A673 (cell line): ENCODE measurements around the gene PLCL1. TPM values are rescaled to one million over a fixed set of nuclear protein-coding genes. Genes with fewer than 3 reads are reported as not detected.

Experiments
- BruUV-seq: library from RNA; stranded (reverse); fragments of 400-500 nt; replicated peaks from 2 replicates; lab custom pipeline; 2021; lab: Mats Ljungman, UMichigan
- CTCF ChIA-PET: fragments of 300-600 bp; sonication (Branson Sonifier 250); formaldehyde crosslinking; loops from one replicate; lab custom pipeline; 2022; ENCODE audit warnings: antibody characterized with exemption; lab: Charles Lee
- POLR2A ChIA-PET: fragments of 300-600 bp; sonication (Branson Sonifier 250); formaldehyde crosslinking; loops from one replicate; lab custom pipeline; 2022; ENCODE audit warnings: antibody characterized with exemption; ENCODE audit not compliant: low non-redundant PET; lab: Charles Lee
- DNase-seq: peaks from one replicate; pipeline ENCODE4 v3.0.0-alpha.2; 2015; ENCODE audit warnings: low spot score
- H3K27ac ChIP-seq: fragments of 200-600 bp; sonication (generic); 2 replicates; pipeline ENCODE4 v1.5.1; 2016; ENCODE audit warnings: mixed run types, low read depth, mild to moderate bottlenecking, mixed read lengths, antibody characterized with exemption, low read length; ENCODE audit not compliant: poor library complexity, severe bottlenecking
- H3K27me3 ChIP-seq: fragments of 200-600 bp; sonication (generic); replicated peaks from 2 replicates; pipeline ENCODE4 v1.6.1; 2017; ENCODE audit warnings: mixed run types, low read depth, mild to moderate bottlenecking, mixed read lengths, antibody characterized with exemption, low read length; ENCODE audit not compliant: insufficient read depth, poor library complexity
- H3K36me3 ChIP-seq: fragments of 200-600 bp; sonication (generic); 2 replicates; pipeline ENCODE4 v1.6.1; 2016; ENCODE audit warnings: mixed run types, mild to moderate bottlenecking, mixed read lengths, antibody characterized with exemption, low read length; ENCODE audit not compliant: insufficient read depth, poor library complexity, severe bottlenecking
- H3K4me1 ChIP-seq: fragments of 200-600 bp; sonication (generic); 2 replicates; pipeline ENCODE4 v1.6.1; 2017; ENCODE audit warnings: mixed run types, mild to moderate bottlenecking, mixed read lengths, antibody characterized with exemption, low read length; ENCODE audit not compliant: insufficient read depth, poor library complexity, severe bottlenecking
- H3K4me3 ChIP-seq: fragments of 200-600 bp; sonication (generic); 2 replicates; pipeline ENCODE4 v1.5.1; 2016; ENCODE audit warnings: low read depth, mixed run types, mild to moderate bottlenecking, mixed read lengths, low read length; ENCODE audit not compliant: poor library complexity, severe bottlenecking
- H3K9me3 ChIP-seq: fragments of 200-600 bp; sonication (generic); 2 replicates; pipeline ENCODE4 v1.6.1; 2016; ENCODE audit warnings: mixed run types, low read depth, mild to moderate bottlenecking, mixed read lengths, antibody characterized with exemption, low read length; ENCODE audit not compliant: poor library complexity, severe bottlenecking
- EZH2 ChIP-seq: fragments of 200-600 bp; sonication (generic); IDR thresholded peaks from 2 replicates; pipeline ENCODE4 v1.6.1; 2017; ENCODE audit warnings: borderline replicate concordance, low read depth, mild to moderate bottlenecking, mixed read lengths, antibody characterized with exemption, low read length; ENCODE audit not compliant: poor library complexity, severe bottlenecking
- intact Hi-C: fragments of 100-400 bp; cut with micrococcal nuclease; formaldehyde crosslinking; loops from one replicate; pipeline ENCODE4 v1.10.0; 2022; ENCODE audit not compliant: unreplicated experiment
- total RNA-seq: library from RNA; stranded (reverse); gene quantifications from 2 replicates; pipeline ENCODE4 v1.2.3, GENCODE V29; 2021
- TF ChIP-seq, protein P1 (sequence below): fragments of 300-800, 200-600 bp; sonication (generic); conservative IDR thresholded peaks from 2 replicates; pipeline ENCODE4 v1.5.1; 2017; ENCODE audit warnings: low read depth, mild to moderate bottlenecking, antibody characterized with exemption, low read length, moderate library complexity, mixed read lengths

PLCL1 gene
- total RNA-seq, 1 experiment from 2014 or later, result not detected

DNA sequence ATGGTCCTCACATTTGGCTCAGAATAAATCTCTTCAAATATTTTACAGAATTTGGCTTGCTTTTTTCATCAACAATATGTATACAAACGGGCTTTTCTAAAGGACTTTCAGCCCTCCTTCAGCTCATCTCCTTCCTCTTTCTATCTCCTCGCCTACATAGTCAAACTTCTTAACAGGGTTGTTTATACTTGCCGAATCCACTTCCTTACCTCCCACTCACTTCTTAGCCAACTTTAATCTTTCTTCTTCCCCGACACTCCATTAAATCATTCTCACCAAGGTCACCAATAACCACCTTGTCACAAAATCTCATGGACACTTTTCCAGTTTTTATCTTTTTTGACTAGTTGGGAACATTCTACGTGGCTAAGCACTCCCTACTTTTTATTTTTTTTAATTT, 325.2 kb downstream of the PLCL1 start:
- H3K4me1 ChIP-seq, result no peaks in the 10 kb centered on the region
- ChIA-PET CTCF (no interaction called here), POLR2A (no interaction called here)
- peaks cover 13% of the 10 kb centered on the region for H3K27me3 ChIP-seq
- no peak for TF ChIP-seq EZH2
- TF ChIP-seq, protein P1, sequence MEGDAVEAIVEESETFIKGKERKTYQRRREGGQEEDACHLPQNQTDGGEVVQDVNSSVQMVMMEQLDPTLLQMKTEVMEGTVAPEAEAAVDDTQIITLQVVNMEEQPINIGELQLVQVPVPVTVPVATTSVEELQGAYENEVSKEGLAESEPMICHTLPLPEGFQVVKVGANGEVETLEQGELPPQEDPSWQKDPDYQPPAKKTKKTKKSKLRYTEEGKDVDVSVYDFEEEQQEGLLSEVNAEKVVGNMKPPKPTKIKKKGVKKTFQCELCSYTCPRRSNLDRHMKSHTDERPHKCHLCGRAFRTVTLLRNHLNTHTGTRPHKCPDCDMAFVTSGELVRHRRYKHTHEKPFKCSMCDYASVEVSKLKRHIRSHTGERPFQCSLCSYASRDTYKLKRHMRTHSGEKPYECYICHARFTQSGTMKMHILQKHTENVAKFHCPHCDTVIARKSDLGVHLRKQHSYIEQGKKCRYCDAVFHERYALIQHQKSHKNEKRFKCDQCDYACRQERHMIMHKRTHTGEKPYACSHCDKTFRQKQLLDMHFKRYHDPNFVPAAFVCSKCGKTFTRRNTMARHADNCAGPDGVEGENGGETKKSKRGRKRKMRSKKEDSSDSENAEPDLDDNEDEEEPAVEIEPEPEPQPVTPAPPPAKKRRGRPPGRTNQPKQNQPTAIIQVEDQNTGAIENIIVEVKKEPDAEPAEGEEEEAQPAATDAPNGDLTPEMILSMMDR, result no peak
- no peaks in the 10 kb centered on the region for H3K36me3 ChIP-seq
- no peak for DNase-seq
- H3K27ac ChIP-seq, result no peak overlapping the region
- intact Hi-C loops, result loop anchor here (5.0 kb wide), 1 partner anchor 168 kb away; no protein-coding TSS in a partner anchor
- H3K9me3 ChIP-seq, result no peaks in the 10 kb centered on the region
- H3K4me3 ChIP-seq, result no peak overlapping the region
- BruUV-seq, result no TSS peak

DNA sequence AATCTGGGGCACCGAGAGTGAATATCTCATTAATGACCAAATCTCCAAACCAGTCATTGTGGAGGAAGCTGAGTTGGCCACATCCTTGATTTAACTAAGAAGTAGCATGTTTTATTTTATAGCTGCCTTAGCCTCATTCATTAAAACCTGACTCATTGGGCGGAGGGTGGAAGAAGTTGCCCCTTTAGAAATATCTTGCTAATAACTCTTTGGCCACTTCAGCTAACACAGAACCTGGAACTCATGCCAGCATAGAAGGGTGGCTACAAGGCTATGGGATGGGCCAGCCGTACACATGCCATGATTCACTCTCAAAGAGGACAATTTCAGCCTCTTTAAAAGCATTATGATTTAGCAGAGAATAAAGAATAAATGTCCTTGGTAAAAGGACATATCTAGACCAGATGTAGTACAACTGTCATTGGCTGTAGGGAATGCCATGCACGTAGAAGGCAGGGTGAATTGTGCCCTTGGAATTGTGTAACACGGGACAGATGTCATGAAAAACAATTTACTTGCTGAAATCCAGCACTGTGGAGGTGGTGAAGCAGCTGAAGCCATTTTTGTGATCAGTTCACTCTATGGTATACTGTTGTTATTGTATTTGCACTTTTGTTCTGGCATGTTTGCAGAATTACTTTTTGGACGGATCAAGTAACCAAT, 330.0 kb downstream of the PLCL1 start:
- Histone ChIP-seq H3K27ac (no peak overlapping the region), H3K4me3 (no peak overlapping the region), H3K4me1 (peaks cover 5% of the 10 kb centered on the region), H3K36me3 (no peaks in the 10 kb centered on the region), H3K9me3 (no peaks in the 10 kb centered on the region), H3K27me3 (peaks cover 13% of the 10 kb centered on the region)
- ChIA-PET POLR2A (no interaction called here), CTCF (no interaction called here)
- TF ChIP-seq, protein P1, result no peak
- no peak for TF ChIP-seq EZH2
- no TSS peak for BruUV-seq
- intact Hi-C loops, result no loop called here
- no peak for DNase-seq

DNA sequence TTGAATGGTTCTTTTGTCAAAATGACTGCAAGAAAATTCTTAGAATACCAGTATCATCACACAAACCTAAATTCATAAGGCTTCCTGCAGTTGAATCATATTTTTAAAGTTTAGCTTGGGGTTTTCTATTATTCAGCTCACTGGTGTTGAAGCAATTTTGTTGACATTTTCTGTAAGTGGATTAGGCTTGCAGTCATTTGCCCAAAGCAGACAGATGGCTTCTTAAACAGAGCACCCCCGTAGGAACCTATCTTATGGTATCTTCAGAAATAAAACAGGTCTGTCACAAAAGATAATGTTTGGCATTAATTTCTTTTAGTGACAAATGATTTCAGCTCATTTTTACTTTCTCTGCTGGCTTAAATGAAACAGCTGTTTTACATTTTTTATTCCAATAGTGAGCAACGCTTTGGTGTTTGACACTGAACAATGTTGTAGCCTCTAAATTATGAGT, 331.1 kb downstream of the PLCL1 start:
- ChIA-PET CTCF (no interaction called here), POLR2A (no interaction called here)
- no peak overlapping the region for H3K4me3 ChIP-seq
- peaks cover 5% of the 10 kb centered on the region for H3K4me1 ChIP-seq
- no peaks in the 10 kb centered on the region for H3K36me3 ChIP-seq
- no peak overlapping the region for H3K27ac ChIP-seq
- intact Hi-C loops, result no loop called here
- no peaks in the 10 kb centered on the region for H3K9me3 ChIP-seq
- no TSS peak for BruUV-seq
- no peak for DNase-seq
- TF ChIP-seq, protein P1, result no peak
- TF ChIP-seq EZH2, result no peak
- peaks cover 8% of the 10 kb centered on the region for H3K27me3 ChIP-seq
